Putamen (tissue), 1 donor: ENCODE results near the gene EML4.
"Not testable (repeated sequence)": the region's sequence is repeated elsewhere in the genome, so short reads cannot be mapped to it uniquely, and the experiment has no call there.

Source experiments
- DNase-seq: peaks from one replicate; pipeline ENCODE4 v3.0.0-alpha.2; 2016; ENCODE audit warnings: low spot score

Gene EML4, protein sequence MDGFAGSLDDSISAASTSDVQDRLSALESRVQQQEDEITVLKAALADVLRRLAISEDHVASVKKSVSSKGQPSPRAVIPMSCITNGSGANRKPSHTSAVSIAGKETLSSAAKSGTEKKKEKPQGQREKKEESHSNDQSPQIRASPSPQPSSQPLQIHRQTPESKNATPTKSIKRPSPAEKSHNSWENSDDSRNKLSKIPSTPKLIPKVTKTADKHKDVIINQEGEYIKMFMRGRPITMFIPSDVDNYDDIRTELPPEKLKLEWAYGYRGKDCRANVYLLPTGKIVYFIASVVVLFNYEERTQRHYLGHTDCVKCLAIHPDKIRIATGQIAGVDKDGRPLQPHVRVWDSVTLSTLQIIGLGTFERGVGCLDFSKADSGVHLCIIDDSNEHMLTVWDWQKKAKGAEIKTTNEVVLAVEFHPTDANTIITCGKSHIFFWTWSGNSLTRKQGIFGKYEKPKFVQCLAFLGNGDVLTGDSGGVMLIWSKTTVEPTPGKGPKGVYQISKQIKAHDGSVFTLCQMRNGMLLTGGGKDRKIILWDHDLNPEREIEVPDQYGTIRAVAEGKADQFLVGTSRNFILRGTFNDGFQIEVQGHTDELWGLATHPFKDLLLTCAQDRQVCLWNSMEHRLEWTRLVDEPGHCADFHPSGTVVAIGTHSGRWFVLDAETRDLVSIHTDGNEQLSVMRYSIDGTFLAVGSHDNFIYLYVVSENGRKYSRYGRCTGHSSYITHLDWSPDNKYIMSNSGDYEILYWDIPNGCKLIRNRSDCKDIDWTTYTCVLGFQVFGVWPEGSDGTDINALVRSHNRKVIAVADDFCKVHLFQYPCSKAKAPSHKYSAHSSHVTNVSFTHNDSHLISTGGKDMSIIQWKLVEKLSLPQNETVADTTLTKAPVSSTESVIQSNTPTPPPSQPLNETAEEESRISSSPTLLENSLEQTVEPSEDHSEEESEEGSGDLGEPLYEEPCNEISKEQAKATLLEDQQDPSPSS

DNA sequence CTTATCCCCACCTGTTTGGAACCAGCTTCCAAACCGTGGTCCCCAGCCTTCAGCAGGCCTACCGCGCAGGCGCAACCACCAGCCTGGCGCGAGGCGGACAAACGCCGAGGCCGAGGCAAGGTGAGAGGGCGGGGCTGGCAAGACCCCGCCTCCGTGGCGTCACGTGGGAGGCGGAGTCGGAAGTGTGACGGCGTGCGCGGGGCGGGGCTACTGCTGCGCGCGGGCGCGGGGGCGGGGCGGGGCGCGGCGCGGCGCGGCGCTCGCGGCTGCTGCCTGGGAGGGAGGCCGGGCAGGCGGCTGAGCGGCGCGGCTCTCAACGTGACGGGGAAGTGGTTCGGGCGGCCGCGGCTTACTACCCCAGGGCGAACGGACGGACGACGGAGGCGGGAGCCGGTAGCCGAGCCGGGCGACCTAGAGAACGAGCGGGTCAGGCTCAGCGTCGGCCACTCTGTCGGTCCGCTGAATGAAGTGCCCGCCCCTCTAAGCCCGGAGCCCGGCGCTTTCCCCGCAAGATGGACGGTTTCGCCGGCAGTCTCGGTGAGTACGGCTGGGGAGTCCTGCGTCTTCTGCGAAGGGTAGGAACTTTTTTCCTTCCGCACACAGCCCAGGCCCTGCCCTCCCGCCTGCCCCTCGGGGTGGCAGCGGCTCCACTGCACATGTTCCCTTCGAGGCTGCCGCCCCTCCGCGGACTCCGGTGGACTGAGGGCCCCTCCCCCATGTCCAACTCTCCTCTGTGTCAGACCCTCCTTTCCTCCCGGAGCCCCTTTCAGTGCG lies at the start of gene EML4:
Gene EML4 (plus strand): TSS at position 254 of the 774 bp plus-strand sequence. CDS start 259 bp downstream, at position 513.
- peak; percentile 91 for DNase-seq

DNA sequence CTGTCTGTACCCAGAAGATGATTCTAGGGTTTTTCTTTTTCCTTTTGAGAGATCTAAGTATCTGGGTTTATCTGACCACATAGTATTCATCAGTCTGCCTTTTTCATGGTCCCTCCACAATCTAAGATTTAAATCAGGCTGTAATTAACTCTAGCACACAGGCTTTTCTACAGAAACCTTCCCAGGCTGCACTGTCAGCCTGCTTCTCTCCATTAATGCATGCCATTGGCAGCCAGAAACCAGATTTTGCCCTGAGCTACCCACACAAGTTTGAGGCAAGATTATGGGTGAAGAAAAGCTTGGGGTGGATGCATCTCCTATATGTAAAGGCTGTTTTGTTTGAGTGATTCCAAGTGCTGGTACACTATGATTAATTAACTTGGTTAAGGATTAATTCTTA lies 45.7 kb upstream of the EML4 start:
- no peak for DNase-seq

DNA sequence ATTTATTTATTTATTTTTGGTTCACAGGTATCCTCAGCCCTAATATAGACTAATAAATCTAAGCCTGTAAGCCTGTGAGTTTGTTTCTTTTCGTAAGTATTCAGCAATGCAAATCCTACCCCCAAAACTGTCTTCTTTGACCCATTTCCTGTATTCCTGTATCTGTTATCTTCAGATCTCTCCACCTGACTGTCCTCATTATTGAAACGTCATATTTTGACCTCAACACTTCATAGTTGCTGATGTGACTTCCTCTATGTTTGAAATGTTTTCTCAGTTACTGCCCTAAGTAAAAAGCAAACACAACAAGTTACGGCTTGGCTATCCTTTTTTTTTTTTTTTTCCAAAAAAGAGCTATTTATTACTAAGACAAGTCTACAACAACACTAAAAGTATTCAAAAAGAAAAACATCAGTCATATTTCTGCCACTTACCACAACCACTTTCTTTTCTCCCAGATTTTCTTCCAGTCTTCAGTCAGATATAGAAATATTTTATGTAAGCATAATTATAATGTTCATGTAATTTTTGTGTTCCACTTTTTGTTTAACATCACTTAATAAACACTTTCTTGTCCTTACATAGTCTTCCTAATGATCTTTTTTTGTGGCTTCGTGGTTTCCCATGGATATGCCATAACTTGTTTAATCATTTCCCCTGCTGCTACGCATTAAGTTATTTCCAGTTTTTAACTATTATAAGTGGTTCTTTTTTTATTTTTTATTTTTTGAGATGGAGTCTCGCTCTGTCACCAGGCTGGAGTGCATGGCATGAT lies 45.0 kb upstream of the EML4 start:
- no peak for DNase-seq

DNA sequence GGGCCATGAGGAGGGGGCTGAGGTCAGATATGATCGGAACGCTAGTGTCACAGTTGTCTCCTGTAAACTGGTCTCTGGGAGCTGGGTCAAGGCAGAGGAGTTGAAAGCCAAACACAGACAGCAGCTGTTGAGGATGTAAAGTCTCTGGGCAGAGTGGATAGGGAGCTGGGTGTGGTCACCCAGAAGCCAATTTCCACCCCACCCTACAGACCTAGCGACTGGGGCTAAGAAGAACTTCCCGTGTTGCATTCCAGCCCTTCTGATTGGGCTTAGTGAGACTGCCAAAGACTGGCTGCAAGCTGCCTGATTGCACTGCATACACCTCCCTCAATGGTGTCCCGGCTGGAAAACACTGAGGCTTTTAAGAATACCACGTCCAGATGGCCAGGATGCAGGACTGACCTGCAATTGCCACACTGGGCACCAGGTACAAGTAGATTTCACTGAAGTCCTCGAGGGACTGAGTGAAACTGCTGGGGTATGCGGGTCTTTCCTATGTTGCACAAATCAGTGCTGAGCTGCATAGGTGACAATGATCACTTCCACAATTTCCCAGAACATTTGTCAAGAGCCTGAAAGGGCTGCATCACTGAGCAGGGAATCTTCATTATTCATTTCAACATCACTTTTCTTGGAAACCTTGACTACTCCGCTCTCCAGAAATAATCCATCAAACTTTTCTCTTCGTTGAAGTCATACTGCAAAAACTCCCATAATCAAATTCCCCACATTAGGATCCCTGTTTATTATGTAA lies 43.1 kb upstream of the EML4 start:
- no peak for DNase-seq

GRCh38 chr2:42126873-42127272 lies 42.3 kb upstream of the EML4 start:
- DNase-seq, result not testable (repeated sequence)

GRCh38 chr2:42127425-42128424 lies 41.4 kb upstream of the EML4 start:
- no peak for DNase-seq

DNA sequence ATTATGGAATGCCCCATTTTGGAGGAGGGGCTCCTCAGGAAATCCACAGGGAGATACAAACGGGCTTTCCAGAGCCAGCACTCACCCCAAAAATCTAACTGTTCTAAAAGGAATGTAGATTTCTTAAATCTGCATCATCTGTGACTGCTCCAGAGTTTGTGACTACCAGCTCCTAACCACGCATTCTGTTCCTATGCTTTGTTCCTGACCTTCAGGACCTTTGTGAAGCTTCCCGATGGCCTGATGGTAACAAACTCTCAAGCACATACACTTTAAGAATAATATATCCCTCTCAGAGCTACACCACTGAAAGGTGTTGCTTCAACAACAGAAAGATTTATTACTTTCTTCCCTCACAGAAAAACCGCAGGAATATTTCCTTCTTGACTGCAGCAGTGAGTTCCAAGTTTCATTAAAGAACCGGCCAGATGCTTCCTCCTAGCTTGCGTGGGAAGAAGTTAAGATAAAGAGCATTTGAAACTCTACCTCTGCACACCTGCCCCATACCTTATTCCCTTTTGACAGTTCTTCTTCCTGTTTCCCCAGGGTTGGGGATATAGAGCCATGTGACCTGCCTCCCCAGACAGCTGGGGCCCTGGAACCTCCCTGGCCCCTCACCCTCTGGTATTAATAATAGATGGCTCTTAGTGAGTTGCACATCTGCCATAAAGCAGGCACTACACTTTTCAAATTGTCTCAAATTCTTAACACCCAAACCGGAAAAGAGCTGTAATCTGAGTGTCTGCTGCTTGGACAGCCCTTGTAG lies 40.2 kb upstream of the EML4 start:
- no peak for DNase-seq

GRCh38 chr2:42129487-42129852 lies 39.7 kb upstream of the EML4 start:
- no peak for DNase-seq

GRCh38 chr2:42129947-42130346 lies 39.2 kb upstream of the EML4 start:
- no peak for DNase-seq

DNA sequence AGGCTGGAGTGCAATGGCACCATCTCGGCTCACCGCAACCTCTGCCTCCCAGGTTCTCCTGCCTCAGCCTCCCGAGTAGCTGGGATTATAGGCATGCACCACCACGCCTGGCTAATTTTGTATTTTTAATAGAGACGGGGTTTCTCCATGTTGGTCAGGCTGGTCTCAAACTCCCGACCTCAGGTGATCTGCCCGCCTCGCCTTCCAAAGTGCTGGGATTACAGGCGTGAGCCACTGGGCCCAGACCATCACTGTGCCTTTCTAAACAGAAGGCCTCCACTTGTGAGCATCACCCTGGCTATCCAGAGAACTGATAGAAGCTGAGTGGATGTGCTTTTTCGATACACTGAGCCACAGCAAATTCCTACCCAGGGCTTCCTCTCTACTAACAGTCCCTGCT lies 38.3 kb upstream of the EML4 start:
- not testable (repeated sequence) for DNase-seq

DNA sequence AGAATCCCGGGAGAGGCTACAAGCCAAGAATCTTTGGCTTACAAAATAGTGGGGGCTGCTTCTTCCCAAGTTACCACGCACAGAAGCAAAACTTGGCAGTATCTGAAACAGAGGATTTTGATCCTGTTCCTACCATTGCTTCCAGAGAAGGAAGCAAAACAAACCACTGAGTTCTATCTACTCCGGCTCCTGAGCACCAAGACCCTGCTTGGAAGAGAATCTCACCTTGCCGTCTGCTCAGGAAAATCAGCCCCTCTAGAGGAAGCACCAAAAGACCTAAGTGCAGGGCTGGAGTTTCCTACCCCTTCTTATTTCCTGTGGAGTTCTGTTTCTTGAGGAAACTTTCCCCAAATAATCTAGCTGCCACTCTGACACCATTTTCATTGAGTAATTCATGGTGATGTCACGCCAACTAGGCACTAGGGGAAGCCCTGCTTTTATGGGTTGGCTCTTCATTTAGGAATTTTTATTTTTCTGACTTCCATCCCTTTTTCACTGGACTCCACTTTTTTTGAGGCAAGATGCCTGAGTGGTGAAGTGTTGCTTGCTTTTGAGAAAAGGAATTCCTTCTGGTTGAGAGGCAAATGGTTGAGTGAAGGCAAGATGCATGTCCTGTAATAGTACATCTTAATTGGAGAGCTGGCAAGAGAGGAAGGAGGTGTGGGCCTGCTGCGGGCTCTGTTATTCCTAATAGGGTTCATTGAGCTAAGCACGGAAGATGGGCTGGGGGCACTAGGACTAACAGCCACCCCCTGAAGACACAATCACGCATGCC lies 36.8 kb upstream of the EML4 start:
- DNase-seq, result no peak

DNA sequence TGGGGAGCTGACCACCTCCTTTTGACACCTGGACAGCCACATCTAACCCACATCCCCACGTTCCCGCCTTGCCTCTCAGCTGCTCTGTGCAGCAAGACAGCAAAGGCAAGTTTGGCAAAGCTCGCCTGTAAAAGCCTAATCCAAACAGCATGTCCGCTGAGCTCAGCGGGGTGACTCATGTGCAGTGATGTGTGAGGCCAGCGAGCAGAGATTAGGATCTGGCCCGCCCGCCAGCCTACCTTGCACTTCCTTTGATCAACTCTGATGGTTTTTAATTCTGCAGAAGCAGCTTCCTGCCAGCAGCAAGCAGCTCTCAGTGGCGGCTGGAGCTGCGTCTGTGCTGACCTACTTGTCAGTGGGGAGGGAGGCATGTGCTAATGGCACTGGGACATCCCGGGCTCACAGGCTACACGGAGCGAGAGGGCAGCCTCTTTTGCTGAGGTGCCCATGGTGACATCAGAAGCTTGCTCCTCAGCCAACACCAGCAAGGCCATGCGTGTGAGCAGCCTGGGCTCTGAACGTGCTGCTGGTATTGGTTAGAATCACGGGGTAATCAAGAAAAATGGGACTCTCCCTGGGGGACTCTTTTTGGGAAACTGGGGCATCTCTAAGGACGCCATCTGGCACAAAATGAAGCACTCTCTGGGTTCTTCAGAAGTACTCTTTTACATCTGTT lies 36.0 kb upstream of the EML4 start:
- DNase-seq, result peak; percentile 36

DNA sequence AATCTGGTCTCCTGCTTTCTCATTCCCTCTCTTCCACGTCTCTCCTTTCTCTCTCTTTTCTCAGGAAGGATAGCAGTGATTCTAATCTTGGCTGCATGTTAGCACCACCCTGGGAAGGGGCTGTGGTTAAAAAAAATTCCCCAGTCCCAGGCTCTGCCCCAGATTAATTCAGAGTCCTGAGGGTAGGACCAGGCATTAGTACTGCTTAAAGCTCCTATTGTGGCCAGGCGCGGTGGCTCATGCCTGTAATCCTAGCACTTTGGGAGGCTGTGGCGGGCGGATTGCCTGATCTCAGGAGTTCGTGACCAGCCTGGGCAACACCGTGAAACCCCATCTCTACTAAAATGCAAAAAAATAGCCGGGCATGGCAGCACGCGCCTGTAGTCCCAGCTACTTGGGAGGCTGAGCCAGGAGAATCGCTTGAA lies 35.4 kb upstream of the EML4 start:
- DNase-seq, result no peak

GRCh38 chr2:42134401-42134932 lies 34.7 kb upstream of the EML4 start:
- DNase-seq, result not testable (repeated sequence)

DNA sequence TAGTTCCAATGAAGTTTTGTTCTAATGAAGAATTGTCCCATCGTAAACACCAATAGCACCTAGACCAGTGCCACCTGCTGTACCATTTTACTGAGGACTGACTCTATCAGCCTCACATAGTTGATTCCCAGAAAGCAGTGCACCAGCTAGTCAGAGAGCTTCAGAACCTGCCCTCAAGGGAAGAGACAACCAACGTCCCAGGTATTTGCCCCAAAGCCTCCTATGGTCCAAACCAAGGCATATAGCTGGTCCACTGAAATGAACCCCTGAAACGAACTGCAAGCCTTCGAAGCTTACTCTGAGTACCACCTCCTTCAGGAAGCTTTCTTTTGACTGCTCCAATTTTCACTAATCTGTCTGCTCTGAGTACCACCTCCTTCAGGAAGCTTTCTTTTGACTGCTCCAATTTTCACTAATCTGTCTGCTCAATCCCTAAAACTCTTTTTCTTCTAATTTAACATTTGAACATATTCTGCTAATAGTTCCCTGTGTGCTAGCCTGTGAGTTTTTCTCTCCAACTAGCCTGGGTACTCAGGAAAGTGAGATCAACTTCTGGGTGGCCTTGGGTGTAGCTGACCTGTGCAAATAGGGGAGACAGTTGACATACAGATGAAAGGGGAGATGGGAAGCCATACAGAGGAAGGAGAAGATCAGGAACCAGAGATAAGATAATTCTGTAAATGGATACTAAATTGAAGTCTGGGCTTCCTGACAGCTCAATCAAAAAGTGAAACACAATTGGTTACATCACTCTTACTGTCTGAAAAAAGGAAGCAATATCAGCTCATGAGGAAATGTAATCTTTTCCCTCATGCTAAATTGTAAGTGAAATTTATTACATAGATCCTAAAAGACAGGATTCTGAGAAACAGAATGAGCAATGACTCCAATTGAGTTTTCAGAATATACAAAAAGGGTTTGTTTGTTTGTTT lies 33.5 kb upstream of the EML4 start:
- no peak for DNase-seq

DNA sequence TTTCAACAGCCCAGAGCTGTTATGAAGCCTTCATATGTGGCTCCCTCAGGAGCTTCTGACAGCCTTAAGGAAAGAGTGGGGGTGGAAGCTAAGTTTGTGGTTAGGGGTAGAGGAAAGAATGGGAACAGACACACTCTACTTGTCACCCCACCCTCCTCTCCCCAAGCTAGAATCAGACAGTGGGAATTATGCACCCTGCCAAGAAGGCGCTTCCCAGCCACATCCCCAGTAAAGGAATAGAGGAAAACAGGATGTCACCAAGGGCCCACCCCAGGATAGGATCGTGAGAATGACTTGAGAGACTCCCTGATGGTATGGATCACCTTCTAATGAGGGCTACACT lies 32.4 kb upstream of the EML4 start:
- no peak for DNase-seq
